Trophoblast cell (in vitro differentiated cells and primary cell): ENCODE data around the gene MFNG.
A peak's percentile ranks its signal among the peaks of the same experiment; 100 is the strongest.

Experiments used
- DNase-seq, 2 donors: peaks; one replicate each; pipeline ENCODE4 v3.0.0-alpha.2; 2016
- H2AFZ ChIP-seq: 2 replicates; pipeline ENCODE4 v1.6.1; 2013; ENCODE audit warnings: low read length, moderate library complexity, mild to moderate bottlenecking; ENCODE audit not compliant: insufficient read depth, poor library complexity
- H2AK5ac ChIP-seq: 2 replicates; pipeline ENCODE4 v1.6.1; 2013; ENCODE audit warnings: mild to moderate bottlenecking, low read length
- H2BK120ac ChIP-seq: 2 replicates; pipeline ENCODE4 v1.6.1; 2013; ENCODE audit warnings: low read length, mild to moderate bottlenecking, moderate library complexity; ENCODE audit not compliant: insufficient read depth, poor library complexity
- H2BK12ac ChIP-seq: 2 replicates; pipeline ENCODE4 v1.6.1; 2013; ENCODE audit warnings: mild to moderate bottlenecking, low read length, moderate library complexity
- H2BK5ac ChIP-seq: 2 replicates; pipeline ENCODE4 v1.6.1; 2013; ENCODE audit warnings: low read length, low read depth, moderate library complexity, mild to moderate bottlenecking; ENCODE audit not compliant: poor library complexity
- H3K14ac ChIP-seq: 2 replicates; pipeline ENCODE4 v1.6.1; 2013; ENCODE audit warnings: mild to moderate bottlenecking, low read length
- H3K18ac ChIP-seq: 2 replicates; pipeline ENCODE4 v1.6.1; 2013; ENCODE audit warnings: mild to moderate bottlenecking, low read length
- H3K23ac ChIP-seq: 2 replicates; pipeline ENCODE4 v1.6.1; 2013; ENCODE audit warnings: low read length
- H3K27ac ChIP-seq: 2 replicates; pipeline ENCODE4 v1.5.1; 2013; ENCODE audit warnings: low read depth, mild to moderate bottlenecking, inconsistent platforms, low read length, moderate library complexity
- H3K27me3 ChIP-seq: 2 replicates; pipeline ENCODE4 v1.6.1; 2013; ENCODE audit warnings: inconsistent platforms, mild to moderate bottlenecking, low read length, moderate library complexity; ENCODE audit not compliant: insufficient read depth
- H3K36me3 ChIP-seq, 2 experiments: 1 replicate in 1 of 2; 2 replicates in 1 of 2; pipeline ENCODE4 v1.6.1; 2013; ENCODE audit warnings: low read length in 2 of 2, mild to moderate bottlenecking in 2 of 2, moderate library complexity in 1 of 2; ENCODE audit not compliant: insufficient read depth in 2 of 2, control insufficient read depth in 1 of 2
- H3K4ac ChIP-seq: 2 replicates; pipeline ENCODE4 v1.6.1; 2013; ENCODE audit warnings: low read depth, mild to moderate bottlenecking, low read length, moderate library complexity
- H3K4me1 ChIP-seq, 2 experiments: 1 replicate in 1 of 2; 2 replicates in 1 of 2; pipeline ENCODE4 v1.6.1; 2013; ENCODE audit warnings: low read length in 2 of 2, mild to moderate bottlenecking in 2 of 2, moderate library complexity in 1 of 2; ENCODE audit not compliant: insufficient read depth in 2 of 2, control insufficient read depth in 1 of 2
- H3K4me2 ChIP-seq: 2 replicates; pipeline ENCODE4 v1.6.1; 2013; ENCODE audit warnings: inconsistent platforms, mild to moderate bottlenecking, low read length, moderate library complexity
- H3K4me3 ChIP-seq: 2 replicates; pipeline ENCODE4 v1.5.1; 2013; ENCODE audit warnings: mild to moderate bottlenecking, low read depth, low read length, inconsistent platforms
- H3K79me1 ChIP-seq: one replicate; pipeline ENCODE4 v1.6.1; 2013; ENCODE audit warnings: low read length
- H3K79me2 ChIP-seq: 2 replicates; pipeline ENCODE4 v1.6.1; 2013; ENCODE audit warnings: low read length, mild to moderate bottlenecking; ENCODE audit not compliant: control insufficient read depth, insufficient read depth, poor library complexity
- H3K9ac ChIP-seq: 2 replicates; pipeline ENCODE4 v1.6.1; 2013; ENCODE audit warnings: mild to moderate bottlenecking, low read length
- H3K9me3 ChIP-seq: 2 replicates; pipeline ENCODE4 v1.6.1; 2013; ENCODE audit warnings: low read depth, mild to moderate bottlenecking, control low read depth, inconsistent platforms, low read length; ENCODE audit not compliant: insufficient read depth
- H4K12ac ChIP-seq: 2 replicates; pipeline ENCODE4 v1.6.1; 2013; ENCODE audit warnings: low read depth, mild to moderate bottlenecking, low read length, moderate library complexity
- H4K8ac ChIP-seq: 2 replicates; pipeline ENCODE4 v1.6.1; 2013; ENCODE audit warnings: low read depth, mild to moderate bottlenecking, low read length, moderate library complexity
- H4K91ac ChIP-seq: one replicate; pipeline ENCODE4 v1.6.1; 2013; ENCODE audit warnings: low read depth, mild to moderate bottlenecking, low read length, moderate library complexity
- WGBS: extraction: QIAGEN DNeasy Blood & Tissue Kit; methylation state at CpG from one replicate; pipeline ENCODE4 v1.1.7; 2013; ENCODE audit warnings: missing lambda C conversion rate; ENCODE audit not compliant: insufficient read length, insufficient coverage; ENCODE audit errors: extremely low coverage; 5-methylcytosine and 5-hydroxymethylcytosine counted together

Gene MFNG

GRCh38 chr22:37487129-37487528 lies 945 bp upstream of the MFNG start:
- H3K27me3 ChIP-seq: no peaks in the 10 kb centered on the region
- H4K12ac ChIP-seq: no peak overlapping the region
- H3K4ac ChIP-seq: no peak overlapping the region
- no peaks in the 10 kb centered on the region for H3K79me2 ChIP-seq
- H3K27ac ChIP-seq: no peak overlapping the region
- no peak overlapping the region for H2BK12ac ChIP-seq
- no peak overlapping the region for H3K9ac ChIP-seq
- no peak for DNase-seq
- H2AFZ ChIP-seq: no peak overlapping the region
- H3K4me3 ChIP-seq: no peak overlapping the region
- H3K9me3 ChIP-seq: no peaks in the 10 kb centered on the region
- no peak overlapping the region for H4K91ac ChIP-seq
- no CpG with 5 or more reads among the region's 10 CpGs for WGBS
- no peak overlapping the region for H2BK5ac ChIP-seq
- H3K4me1 ChIP-seq: peaks cover 0 to 3% of the 10 kb centered on the region in 2 experiments
- no peak overlapping the region for H4K8ac ChIP-seq
- H3K36me3 ChIP-seq: peaks cover 0 to 4% of the 10 kb centered on the region in 2 experiments
- no peak overlapping the region for H3K14ac ChIP-seq
- no peak overlapping the region for H3K18ac ChIP-seq
- H2AK5ac ChIP-seq: no peak overlapping the region
- no peaks in the 10 kb centered on the region for H3K79me1 ChIP-seq
- no peak overlapping the region for H2BK120ac ChIP-seq
- H3K4me2 ChIP-seq: no peak overlapping the region
- no peak overlapping the region for H3K23ac ChIP-seq

GRCh38 chr22:37485395-37486223 lies 575 bp downstream of the MFNG start:
- Histone ChIP-seq H4K8ac (no peak overlapping the region), H3K4me2 (no peak overlapping the region), H3K79me2 (no peaks in the 10 kb centered on the region), H2BK12ac (no peak overlapping the region), H2AFZ (no peak overlapping the region), H2BK5ac (no peak overlapping the region), H3K79me1 (no peaks in the 10 kb centered on the region), H3K4ac (no peak overlapping the region), H3K4me3 (no peak overlapping the region), H3K23ac (no peak overlapping the region), H3K18ac (no peak overlapping the region), H2BK120ac (no peak overlapping the region), H3K14ac (no peak overlapping the region), H3K27me3 (no peaks in the 10 kb centered on the region), H3K4me1 (peaks cover 0 to 3% of the 10 kb centered on the region in 2 experiments), H3K27ac (no peak overlapping the region), H3K9me3 (no peaks in the 10 kb centered on the region), H4K91ac (no peak overlapping the region), H3K9ac (no peak overlapping the region), H4K12ac (no peak overlapping the region), H2AK5ac (no peak overlapping the region), H3K36me3 (peaks cover 0 to 4% of the 10 kb centered on the region in 2 experiments)
- no CpG with 5 or more reads among the region's 26 CpGs for WGBS
- DNase-seq: no peak

DNA sequence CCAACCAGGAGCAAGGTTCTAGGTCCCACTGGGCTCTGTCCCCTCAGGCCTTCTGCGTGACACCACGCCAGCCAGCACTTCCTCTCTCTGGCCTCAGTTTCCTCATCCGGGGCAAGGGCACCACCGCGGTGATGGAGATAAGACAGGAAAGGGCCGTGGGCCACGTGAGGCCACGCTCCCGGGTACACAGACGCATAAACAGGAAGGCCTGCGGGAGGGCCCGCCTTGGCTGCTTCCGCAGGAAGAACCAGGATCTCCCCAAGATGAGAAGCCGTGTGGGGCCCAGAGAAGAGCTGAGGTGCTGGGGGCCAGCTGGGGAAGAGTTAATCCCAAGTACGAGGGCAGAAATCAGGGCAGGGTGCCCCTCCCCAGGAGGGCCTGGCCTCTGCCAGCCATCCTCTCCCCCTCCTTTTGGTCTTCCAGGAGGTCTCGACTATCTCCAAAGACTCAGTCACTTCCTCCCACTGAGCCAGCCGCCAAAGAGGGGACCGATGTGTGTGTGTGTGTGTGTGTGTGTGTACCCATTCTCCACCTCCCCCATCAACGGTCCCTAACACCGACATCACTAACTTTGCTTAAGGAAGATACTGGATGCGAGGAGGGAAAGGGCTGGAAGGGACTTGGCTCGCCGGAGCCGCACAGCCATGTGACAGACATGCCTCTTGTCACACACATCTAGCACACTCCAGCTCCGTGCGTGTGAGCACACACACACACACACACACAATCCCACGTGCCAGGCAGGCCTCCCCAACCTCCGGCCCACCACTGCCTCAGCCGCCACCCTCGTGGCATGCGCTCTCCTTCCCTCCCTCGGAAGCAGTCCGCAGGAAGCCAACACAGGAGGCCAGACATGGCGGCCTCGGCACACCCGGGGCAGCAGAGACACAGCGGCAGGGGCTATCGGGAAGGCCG lies 1.4 kb downstream of the MFNG start:
- H3K27me3 ChIP-seq: no peaks in the 10 kb centered on the region
- no peaks in the 10 kb centered on the region for H3K79me2 ChIP-seq
- no peak overlapping the region for H4K91ac ChIP-seq
- no peak overlapping the region for H2BK5ac ChIP-seq
- DNase-seq: no peak
- no peak overlapping the region for H3K27ac ChIP-seq
- no peaks in the 10 kb centered on the region for H3K9me3 ChIP-seq
- H3K4me1 ChIP-seq: peaks cover 0 to 3% of the 10 kb centered on the region in 2 experiments
- H3K4me2 ChIP-seq: no peak overlapping the region
- H3K79me1 ChIP-seq: no peaks in the 10 kb centered on the region
- H2BK120ac ChIP-seq: no peak overlapping the region
- no CpG with 5 or more reads among the region's 39 CpGs for WGBS
- H3K4me3 ChIP-seq: peak overlapping the region; percentile 45
- no peaks in the 10 kb centered on the region for H3K36me3 ChIP-seq
- H3K18ac ChIP-seq: no peak overlapping the region
- H3K9ac ChIP-seq: no peak overlapping the region
- no peak overlapping the region for H2AK5ac ChIP-seq
- no peak overlapping the region for H4K8ac ChIP-seq
- no peak overlapping the region for H3K23ac ChIP-seq
- no peak overlapping the region for H3K14ac ChIP-seq
- H4K12ac ChIP-seq: no peak overlapping the region
- H3K4ac ChIP-seq: no peak overlapping the region
- H2BK12ac ChIP-seq: no peak overlapping the region
- no peak overlapping the region for H2AFZ ChIP-seq

DNA sequence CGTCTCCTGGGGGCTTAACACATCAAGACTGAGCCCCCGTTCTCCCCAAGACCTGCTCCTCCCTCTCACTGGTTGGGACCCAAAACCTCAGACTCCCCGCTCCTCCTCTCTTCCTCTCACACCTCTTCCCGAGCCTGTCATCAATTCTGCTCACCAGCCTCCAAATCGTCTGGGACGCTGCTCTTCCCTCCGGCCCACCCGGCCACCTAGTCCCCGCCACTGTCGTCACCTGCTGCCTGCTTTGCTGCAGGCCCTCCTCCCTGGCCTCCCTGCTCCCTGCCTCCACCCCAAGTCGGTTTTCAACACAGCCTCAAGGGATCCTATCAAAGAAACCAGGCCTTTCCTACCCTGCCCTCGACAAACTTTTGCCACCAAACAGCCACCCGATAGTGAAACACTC lies 3.1 kb downstream of the MFNG start:
- WGBS: no CpG with 5 or more reads among the region's 13 CpGs

More for the DNA sequence above, 3.1 kb downstream of the MFNG start:
- Histone ChIP-seq H3K79me1 (no peaks in the 10 kb centered on the region), H4K12ac (no peak overlapping the region), H3K18ac (no peak overlapping the region), H3K9me3 (no peaks in the 10 kb centered on the region), H3K9ac (no peak overlapping the region), H3K27me3 (no peaks in the 10 kb centered on the region), H2BK120ac (no peak overlapping the region), H3K14ac (no peak overlapping the region), H2AFZ (no peak overlapping the region), H3K27ac (no peak overlapping the region), H3K4me2 (no peak overlapping the region), H4K91ac (no peak overlapping the region), H2BK5ac (no peak overlapping the region), H3K4me1 (peaks cover 0 to 3% of the 10 kb centered on the region in 2 experiments), H3K79me2 (no peaks in the 10 kb centered on the region), H2AK5ac (no peak overlapping the region), H3K4ac (no peak overlapping the region), H3K36me3 (no peaks in the 10 kb centered on the region), H4K8ac (no peak overlapping the region), H2BK12ac (no peak overlapping the region), H3K4me3 (no peak overlapping the region), H3K23ac (no peak overlapping the region)
- no peak for DNase-seq
